ENCODE data around the gene SLC35F1.
A peak's percentile ranks its signal among the peaks of the same experiment; 100 is the strongest.

GRCh38 chr6:118263921-118264486, 356.9 kb downstream of the SLC35F1 start:
- TF ChIP-seq CTCF (IDR thresholded peaks at IDR 0.05) (peak; percentile 29 to 34 (median 33)), POLR2A (IDR thresholded peaks at IDR 0.05; ENCODE audit: low read depth) (no peak)

Data from esophagus muscularis mucosa (tissue), 3 donors.